Measurements from ENCODE around the gene EIF4G3.

The EIF4G3 gene

GRCh38 chr1:21123287-21123948, 53.3 kb downstream of the EIF4G3 start:
- TF ChIP-seq FOXP2 (optimal IDR thresholded peaks at IDR 0.05; ENCODE audit: borderline replicate concordance, extremely low read depth, extremely low read length, insufficient read depth) (no peak), SIN3A (IDR thresholded peaks at IDR 0.05; ENCODE audit: borderline replicate concordance, insufficient read depth, low read length) (no peak), POLR2AphosphoS5 (IDR thresholded peaks at IDR 0.05; ENCODE audit: low read depth, low read length) (no peak), TAF1 (IDR thresholded peaks at IDR 0.05; ENCODE audit: borderline replicate concordance, insufficient read depth, low read length) (no peak)
- TF ChIP-seq, protein P1, sequence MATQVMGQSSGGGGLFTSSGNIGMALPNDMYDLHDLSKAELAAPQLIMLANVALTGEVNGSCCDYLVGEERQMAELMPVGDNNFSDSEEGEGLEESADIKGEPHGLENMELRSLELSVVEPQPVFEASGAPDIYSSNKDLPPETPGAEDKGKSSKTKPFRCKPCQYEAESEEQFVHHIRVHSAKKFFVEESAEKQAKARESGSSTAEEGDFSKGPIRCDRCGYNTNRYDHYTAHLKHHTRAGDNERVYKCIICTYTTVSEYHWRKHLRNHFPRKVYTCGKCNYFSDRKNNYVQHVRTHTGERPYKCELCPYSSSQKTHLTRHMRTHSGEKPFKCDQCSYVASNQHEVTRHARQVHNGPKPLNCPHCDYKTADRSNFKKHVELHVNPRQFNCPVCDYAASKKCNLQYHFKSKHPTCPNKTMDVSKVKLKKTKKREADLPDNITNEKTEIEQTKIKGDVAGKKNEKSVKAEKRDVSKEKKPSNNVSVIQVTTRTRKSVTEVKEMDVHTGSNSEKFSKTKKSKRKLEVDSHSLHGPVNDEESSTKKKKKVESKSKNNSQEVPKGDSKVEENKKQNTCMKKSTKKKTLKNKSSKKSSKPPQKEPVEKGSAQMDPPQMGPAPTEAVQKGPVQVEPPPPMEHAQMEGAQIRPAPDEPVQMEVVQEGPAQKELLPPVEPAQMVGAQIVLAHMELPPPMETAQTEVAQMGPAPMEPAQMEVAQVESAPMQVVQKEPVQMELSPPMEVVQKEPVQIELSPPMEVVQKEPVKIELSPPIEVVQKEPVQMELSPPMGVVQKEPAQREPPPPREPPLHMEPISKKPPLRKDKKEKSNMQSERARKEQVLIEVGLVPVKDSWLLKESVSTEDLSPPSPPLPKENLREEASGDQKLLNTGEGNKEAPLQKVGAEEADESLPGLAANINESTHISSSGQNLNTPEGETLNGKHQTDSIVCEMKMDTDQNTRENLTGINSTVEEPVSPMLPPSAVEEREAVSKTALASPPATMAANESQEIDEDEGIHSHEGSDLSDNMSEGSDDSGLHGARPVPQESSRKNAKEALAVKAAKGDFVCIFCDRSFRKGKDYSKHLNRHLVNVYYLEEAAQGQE (IDR thresholded peaks at IDR 0.05; ENCODE audit: insufficient read depth in 1 of 2, low read depth in 2 of 2, low read length in 2 of 2) = no peak

- TF ChIP-seq FOXP2 (optimal IDR thresholded peaks at IDR 0.05; ENCODE audit: borderline replicate concordance, extremely low read depth, extremely low read length, insufficient read depth) (no peak), POLR2AphosphoS5 (IDR thresholded peaks at IDR 0.05; ENCODE audit: low read depth, low read length) (no peak), TAF1 (IDR thresholded peaks at IDR 0.05; ENCODE audit: borderline replicate concordance, insufficient read depth, low read length) (no peak), SIN3A (IDR thresholded peaks at IDR 0.05; ENCODE audit: borderline replicate concordance, insufficient read depth, low read length) (no peak)
- TF ChIP-seq, protein P1 (IDR thresholded peaks at IDR 0.05; ENCODE audit: insufficient read depth in 1 of 2, low read depth in 2 of 2, low read length in 2 of 2) = no peak
Observed at GRCh38 chr1:21121764-21122471, 54.8 kb downstream of the EIF4G3 start.

DNA sequence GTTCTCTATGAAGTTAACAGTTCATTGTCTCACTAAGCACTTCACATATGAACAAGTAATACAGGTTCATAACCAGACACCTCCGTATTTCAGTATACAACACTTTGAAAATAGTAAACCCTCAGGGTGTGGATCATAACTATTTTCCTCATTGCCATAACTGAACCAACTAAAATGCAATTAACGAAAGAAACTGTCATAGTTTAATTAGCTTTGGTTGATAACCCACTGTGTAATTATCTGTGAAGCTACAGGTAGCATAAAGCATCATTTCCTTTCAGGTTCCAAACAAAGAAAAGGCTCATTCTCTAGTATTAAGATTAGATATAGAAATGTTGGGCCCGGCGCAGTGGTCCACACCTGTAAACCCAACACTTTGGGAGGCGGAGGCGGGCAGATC, 58.5 kb downstream of the EIF4G3 start:
- no peak for TF ChIP-seq TAF1 (IDR thresholded peaks at IDR 0.05; ENCODE audit: borderline replicate concordance, insufficient read depth, low read length)

DNA sequence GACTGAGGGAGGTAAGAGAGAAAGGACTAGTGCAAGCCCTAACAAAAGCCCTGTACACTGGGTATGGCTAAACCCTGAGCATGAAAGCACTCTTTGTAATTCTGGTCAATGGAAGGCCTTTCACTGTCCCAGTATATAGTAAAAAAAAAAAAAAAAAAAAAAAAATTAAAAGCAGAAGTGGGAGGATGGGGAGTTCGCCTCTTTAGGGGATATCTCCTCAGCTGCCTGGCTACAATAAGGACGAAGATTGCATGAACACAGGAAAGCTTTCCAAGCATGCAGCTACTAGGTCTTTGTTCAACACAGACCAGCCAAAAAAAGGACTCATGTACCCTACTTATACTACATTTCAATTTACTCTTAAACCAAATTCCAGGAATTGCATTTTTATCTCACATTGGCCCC, 59.1 kb downstream of the EIF4G3 start:
- TF ChIP-seq FOXP2 (optimal IDR thresholded peaks at IDR 0.05; ENCODE audit: borderline replicate concordance, extremely low read depth, extremely low read length, insufficient read depth) = no peak
- no peak for TF ChIP-seq TAF1 (IDR thresholded peaks at IDR 0.05; ENCODE audit: borderline replicate concordance, insufficient read depth, low read length)
- TF ChIP-seq POLR2AphosphoS5 (IDR thresholded peaks at IDR 0.05; ENCODE audit: low read depth, low read length) = no peak
- TF ChIP-seq SIN3A (IDR thresholded peaks at IDR 0.05; ENCODE audit: borderline replicate concordance, insufficient read depth, low read length) = no peak
- TF ChIP-seq, protein P1 (IDR thresholded peaks at IDR 0.05; ENCODE audit: insufficient read depth in 1 of 2, low read depth in 2 of 2, low read length in 2 of 2) = no peak

GRCh38 chr1:21117159-21117558, 59.5 kb downstream of the EIF4G3 start:
- no peak for TF ChIP-seq SIN3A (IDR thresholded peaks at IDR 0.05; ENCODE audit: borderline replicate concordance, insufficient read depth, low read length)
- TF ChIP-seq FOXP2 (optimal IDR thresholded peaks at IDR 0.05; ENCODE audit: borderline replicate concordance, extremely low read depth, extremely low read length, insufficient read depth) = no peak
- TF ChIP-seq, protein P1 (IDR thresholded peaks at IDR 0.05; ENCODE audit: insufficient read depth in 1 of 2, low read depth in 2 of 2, low read length in 2 of 2) = no peak
- no peak for TF ChIP-seq TAF1 (IDR thresholded peaks at IDR 0.05; ENCODE audit: borderline replicate concordance, insufficient read depth, low read length)
- no peak for TF ChIP-seq POLR2AphosphoS5 (IDR thresholded peaks at IDR 0.05; ENCODE audit: low read depth, low read length)
